Stimulated activated CD8-positive, alpha-beta memory T cell treated with anti-CD3 and anti-CD28 coated beads, Interleukin-15, amount 100 ng/mL, for 24 hours (primary cell): ENCODE results near the gene FBXO17.

ENCODE experiments used
- DNase-seq: peaks from one replicate; pipeline ENCODE4 v3.0.0-alpha.2; 2020; ENCODE audit warnings: low read depth

Gene FBXO17

DNA sequence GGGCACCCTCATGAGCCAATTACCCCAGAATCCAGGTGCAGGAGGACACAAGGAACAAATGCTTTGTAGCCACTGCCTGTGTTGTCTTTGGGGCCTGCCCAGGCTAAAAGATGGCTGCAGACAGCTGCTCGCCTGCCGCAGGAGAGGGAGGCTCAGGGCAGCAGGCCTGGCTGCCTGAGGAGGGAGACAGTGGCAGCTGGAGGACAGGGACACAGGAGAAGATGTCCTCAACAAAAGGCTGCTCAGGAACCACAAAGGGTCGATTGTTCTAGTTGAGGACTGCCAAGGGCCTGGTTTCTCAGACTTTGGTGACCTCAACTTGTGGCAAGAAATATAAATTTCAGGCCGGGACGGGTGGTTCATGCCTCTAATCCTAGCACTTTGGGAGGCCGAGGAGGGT is 83.8 kb downstream of the FBXO17 start:
- DNase-seq, result no peak
